GM18868 (cell line): Measurements from ENCODE around the gene RARA.
"Not testable (repeated sequence)": the region's sequence is repeated elsewhere in the genome, so short reads cannot be mapped to it uniquely, and the experiment has no call there.

Source experiments
- ATAC-seq: cut with Tn5 transposase; IDR thresholded peaks from one replicate; pipeline ENCODE4 v1.9.1; 2021; ENCODE audit warnings: mild to moderate bottlenecking, moderate library complexity; ENCODE audit not compliant: unreplicated experiment

The RARA gene

DNA sequence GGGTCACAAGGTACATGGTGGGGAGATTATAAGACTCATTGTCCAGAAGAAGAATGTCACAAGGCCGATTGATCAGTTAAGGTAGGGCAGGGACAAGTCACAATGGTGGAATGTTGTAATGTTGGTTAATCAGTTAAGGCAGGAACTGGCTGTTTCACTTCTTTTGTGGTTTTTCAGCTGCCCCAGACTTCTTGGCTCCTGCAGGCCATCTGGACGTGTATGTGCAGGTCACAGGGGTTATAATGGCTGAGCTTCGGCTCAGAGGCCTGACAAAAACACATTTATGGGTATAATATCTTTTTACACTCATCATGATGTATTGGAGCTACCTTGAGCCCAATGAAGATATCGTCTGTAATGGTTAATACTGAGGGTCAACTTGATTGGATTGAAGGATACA lies 63.7 kb downstream of the RARA start:
- not testable (repeated sequence) for ATAC-seq

DNA sequence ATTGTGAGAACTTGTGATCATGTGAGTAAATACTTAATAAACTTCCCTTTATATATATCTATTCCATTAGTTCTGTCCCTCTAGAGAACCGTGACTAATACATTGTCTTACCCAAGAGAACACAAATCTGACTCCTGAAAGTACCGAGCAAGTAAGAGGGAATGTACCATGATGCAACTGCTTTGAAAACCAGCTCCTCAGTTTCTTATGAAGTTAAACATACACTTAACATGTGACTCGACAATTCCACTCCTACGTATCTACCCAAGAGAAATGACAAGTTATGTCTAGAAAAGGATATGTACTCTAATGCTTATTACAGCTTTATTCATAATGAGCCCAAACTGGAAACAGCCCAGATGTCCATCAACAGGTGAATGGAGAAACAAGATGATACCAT lies 64.3 kb downstream of the RARA start:
- no peak for ATAC-seq

DNA sequence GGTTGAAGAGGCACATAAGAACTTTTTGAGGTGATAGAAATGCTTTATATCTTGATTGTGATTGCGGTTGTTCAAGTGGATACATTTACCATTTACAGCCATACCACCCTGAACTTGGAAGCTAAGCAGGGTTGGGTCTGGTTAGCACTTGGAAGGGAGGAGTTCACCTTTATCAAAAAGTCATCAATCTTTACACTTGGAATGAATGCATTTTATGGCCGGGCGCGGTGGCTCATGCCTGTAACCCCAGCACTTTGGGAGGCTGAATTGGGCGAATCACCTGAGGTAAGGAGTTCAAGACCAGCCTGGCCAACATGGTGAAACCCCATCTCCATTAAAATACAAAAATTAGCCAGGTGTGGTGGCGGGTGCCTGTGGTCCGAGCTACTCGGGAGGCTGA lies 65.0 kb downstream of the RARA start:
- ATAC-seq, result no peak

DNA sequence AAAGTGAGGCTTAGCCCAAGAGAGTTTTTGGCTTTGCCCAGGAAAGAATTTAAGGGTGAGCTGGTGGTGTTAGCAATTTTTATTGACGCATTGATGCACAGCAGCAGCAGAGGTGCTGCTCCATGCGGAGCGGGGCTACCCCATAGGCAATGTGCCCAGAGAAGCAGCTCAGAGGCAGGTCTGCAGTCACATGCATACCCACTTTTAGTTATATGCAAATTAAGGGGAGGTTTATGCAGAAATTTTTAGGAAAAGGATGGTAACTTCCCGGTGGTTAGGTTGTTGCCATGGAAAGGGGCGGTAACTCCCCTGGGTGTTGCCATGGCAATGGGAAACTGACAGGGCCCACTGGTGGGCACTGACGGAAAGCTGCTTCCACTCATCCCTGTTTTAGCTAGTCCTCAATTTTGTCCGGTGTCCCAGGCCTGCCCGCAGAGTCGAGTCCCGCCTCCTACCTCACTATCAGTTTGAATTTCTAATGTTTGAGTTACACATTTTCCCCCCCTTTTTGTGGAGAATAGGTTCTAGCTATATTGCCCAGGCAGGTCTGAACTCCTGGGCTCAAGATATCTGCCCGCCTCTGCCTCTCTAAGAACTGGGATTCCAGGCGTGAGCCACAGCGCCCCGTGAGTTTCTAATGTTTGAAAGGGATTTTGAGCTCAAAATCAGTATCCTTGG lies 66.0 kb downstream of the RARA start:
- ATAC-seq, result no peak

DNA sequence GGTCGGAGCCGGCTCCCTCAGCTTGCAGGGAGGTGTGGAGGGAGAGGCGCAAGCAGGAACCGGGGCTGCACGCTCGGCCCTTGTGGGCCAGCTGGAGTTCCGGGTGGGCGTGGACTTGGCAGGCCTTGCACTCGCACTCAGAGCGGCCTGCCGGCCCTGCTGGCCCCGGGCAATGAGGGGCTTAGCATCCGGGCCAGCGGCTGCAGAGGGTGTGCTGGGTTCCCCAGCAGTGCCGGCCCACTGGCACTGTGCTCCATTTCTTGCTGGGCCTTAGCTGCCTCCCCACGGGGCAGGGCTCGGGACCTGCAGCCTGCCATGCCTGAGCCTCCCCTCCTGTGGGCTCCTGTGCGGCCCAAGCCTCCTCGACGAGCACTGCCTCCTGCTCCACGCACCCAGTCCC lies 66.8 kb downstream of the RARA start:
- ATAC-seq, result not testable (repeated sequence)

DNA sequence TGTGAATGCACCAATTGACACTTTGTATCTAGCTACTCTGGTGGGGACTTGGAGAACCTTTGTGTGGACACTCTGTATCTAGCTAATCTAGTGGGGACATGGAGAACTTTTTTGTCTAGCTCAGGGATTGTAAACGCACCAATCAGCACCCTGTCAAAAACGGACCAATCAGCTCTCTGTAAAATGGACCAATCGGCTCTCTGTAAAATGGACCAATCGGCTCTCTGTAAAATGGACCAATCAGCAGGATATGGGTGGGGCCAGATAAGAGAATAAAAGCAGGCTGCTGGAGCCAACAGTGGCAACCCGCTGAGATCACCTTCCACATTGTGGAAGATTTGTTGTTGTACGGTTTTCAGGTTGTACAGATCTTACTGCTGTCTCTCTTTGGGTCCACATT lies 67.6 kb downstream of the RARA start:
- ATAC-seq, result not testable (repeated sequence)

DNA sequence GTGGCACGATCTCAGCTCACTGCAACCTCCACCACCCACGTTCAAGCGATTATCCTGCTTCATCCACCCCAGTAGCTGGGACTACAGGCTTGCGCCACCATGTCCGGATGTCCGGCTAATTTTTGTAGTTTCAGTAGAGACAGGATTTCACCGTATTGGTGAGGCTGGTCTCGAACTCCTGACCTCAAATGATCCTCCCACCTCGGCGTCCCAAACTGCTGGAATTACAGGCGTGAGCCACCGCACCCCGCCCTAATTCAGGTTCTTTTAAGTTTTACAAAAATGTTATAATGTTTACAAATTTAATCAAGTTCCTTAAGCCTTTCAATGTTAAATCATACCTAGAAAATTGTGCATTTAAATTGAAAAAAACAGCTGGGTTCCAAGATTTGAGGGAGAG lies 68.9 kb downstream of the RARA start:
- no peak for ATAC-seq

DNA sequence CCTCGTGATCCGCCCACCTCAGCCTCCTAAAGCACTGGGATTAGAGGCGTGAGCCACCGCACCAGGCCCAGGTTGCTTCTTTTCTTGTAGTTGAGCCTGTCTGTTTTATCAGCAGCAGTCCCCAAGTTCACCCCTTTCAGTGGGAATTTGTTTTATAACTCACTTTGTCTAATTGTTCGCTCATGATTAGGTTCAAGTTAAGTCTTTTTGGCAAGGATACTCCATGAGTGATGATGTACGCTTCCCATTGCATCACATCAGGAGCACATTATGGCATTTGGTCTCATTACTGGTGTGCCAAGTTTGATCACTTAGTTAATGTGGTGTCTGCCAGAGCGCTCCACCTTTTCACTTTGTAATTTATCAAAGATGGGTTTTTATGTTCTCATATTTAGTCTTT lies 70.0 kb downstream of the RARA start:
- no peak for ATAC-seq

DNA sequence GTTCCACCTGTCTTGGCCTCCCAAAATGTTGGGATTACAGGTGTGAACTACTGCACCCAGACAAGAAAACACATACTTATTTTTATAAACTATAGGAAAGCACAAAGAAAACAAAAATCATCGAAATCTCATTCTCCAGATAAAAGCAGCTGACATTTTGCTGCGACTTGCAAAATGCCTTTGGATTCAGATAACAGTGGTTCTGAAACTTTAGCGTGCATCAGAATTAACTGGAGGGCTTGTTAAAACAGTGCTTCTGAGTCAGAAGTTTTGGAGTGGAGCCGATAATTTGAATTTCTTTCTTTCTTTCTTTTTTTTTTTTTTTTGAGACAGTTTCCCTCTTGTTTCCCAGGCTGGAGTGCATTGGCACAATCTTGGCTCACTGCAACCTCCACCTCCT lies 73.3 kb downstream of the RARA start:
- ATAC-seq, result no peak

DNA sequence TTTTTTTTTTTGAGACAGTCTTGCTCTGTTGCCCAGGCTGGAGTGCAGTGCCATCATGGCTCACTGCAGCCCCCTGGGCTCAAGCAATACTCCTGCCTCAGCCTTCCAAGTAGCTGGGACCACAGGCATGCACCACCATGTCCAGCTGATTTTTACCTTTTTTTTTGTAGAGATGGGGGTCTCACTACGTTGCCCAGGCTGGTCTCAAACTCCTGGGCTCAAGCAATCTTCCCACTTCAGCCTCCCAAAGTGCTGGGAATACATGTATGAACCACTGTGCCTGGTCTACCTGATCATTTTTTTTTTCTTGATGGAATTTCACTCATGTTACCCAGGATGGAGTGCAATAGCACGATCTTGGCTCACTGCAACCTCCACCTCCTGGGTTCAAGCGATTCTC lies 77.6 kb downstream of the RARA start:
- ATAC-seq, result not testable (repeated sequence)

DNA sequence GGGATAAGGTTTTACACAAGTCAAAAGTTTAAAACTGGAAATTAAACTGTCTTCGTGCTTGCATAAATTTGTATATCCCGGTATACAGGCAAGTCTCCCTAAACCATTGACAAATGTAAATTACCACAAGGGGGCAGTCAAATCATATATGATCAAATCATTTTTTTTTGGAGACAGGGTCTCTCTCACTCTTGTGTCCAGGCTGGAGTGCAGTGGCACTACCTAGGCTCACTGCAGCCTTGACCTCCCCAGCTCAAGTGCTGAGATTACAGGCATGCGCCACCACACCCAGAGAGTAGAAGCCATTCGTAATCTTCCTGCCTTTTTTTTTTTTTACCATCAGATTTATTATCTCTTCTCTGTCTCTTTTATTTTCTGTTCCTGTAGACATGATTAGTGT lies 90.2 kb downstream of the RARA start:
- no peak for ATAC-seq

DNA sequence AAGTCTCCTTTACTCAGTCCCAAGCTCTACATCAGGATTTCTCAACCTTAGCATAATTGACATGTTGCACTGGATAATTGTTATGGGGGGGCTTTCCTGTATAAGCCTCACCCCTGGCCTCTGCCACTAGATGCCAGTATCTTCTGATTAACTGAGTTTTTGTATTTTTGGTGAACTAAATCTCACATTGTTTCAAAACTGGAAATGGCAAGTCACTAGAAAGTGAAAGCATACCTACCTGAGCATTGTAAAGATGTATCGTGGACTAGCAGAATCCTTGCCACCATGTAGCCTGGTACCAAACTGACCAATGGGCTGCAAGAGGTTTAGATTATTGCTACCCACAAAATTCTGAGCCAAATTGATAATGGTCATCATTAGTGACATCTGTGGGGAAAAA lies 93.7 kb downstream of the RARA start:
- no peak for ATAC-seq

DNA sequence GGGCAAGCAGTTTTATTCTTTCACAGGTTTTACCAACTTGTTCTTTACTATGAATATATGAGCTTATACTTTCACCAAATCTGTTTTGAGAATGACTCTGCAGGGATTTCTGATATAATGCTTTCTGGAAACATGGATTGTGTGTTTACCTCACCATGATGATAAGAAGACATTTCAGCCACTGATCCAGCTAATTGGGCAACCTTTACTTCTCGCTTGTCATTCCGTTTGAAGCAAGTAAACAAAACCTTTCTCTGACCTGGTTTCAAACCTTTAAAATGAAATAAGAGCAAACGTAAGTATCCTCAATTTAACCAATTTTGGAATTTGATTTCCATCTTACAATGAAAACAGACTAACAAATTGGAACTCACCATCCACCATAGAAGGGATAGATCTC lies 95.0 kb downstream of the RARA start:
- no peak for ATAC-seq
